Mucosa of descending colon (tissue), 3 donors: ENCODE measurements around the gene FBRSL1. TPM values are rescaled to one million over a fixed set of nuclear protein-coding genes. Genes with fewer than 3 reads are reported as not detected.
A peak's percentile ranks its signal among the peaks of the same experiment; 100 is the strongest.

ENCODE experiments used
- ATAC-seq: fragments of 200-7000 bp; cut with Tn5 transposase; one replicate; pipeline ENCODE4 v1.9.1; 2020; ENCODE audit warnings: mild to moderate bottlenecking, moderate library complexity
- DNase-seq, 3 donors: peaks; one replicate each; pipeline ENCODE4 v3.0.0-alpha.2; 2020
- H3K36me3 ChIP-seq: fragments of 200-600 bp; one replicate; pipeline ENCODE4 v1.8.0; 2021; ENCODE audit warnings: low read depth, mild to moderate bottlenecking
- H3K4me1 ChIP-seq: fragments of 200-600 bp; one replicate; pipeline ENCODE4 v1.8.0; 2021; ENCODE audit warnings: low read depth, mild to moderate bottlenecking
- H3K4me3 ChIP-seq: fragments of 200-600 bp; one replicate; pipeline ENCODE4 v1.8.0; 2021; ENCODE audit warnings: mild to moderate bottlenecking
- H3K9me3 ChIP-seq: fragments of 200-600 bp; one replicate; pipeline ENCODE4 v1.8.0; 2021; ENCODE audit warnings: mild to moderate bottlenecking
- CTCF ChIP-seq: fragments of 200-600 bp; IDR thresholded peaks from one replicate; pipeline ENCODE4 v1.8.0; 2022; ENCODE audit warnings: antibody characterized with exemption, mild to moderate bottlenecking
- intact Hi-C, 2 donors: fragments of 100-400 bp; cut with DNase I in 1 of 2; cut with micrococcal nuclease in 1 of 2; formaldehyde crosslinking; loops; one replicate each; pipeline versions ENCODE4 v1.11.0 to v1.11.1; 2022; cut with DNase I, micrococcal nuclease
- total RNA-seq, 3 donors: library from RNA; stranded (reverse); fragmentation: NEBNext Ultra II Directional in 2 of 3; extraction: Animal tissue kit (Norgen Biotek cat#: 25700) in 2 of 3; gene quantifications; one replicate each; pipeline versions ENCODE4 v1.2.1 to v1.2.4, GENCODE V29; 2021 to 2023
- donor health status: DM: no; HTN: no; CAD: no; lungs with moderate emphysema.
- donor health status: DM: no; HTN: no; CAD: no.
- donor health status: DM: no; HTN: yes; CAD: no.

The FBRSL1 gene
- total RNA-seq, 3 donors from 2014 or later, result 54.7 to 68.5 (median 55.6) TPM

DNA sequence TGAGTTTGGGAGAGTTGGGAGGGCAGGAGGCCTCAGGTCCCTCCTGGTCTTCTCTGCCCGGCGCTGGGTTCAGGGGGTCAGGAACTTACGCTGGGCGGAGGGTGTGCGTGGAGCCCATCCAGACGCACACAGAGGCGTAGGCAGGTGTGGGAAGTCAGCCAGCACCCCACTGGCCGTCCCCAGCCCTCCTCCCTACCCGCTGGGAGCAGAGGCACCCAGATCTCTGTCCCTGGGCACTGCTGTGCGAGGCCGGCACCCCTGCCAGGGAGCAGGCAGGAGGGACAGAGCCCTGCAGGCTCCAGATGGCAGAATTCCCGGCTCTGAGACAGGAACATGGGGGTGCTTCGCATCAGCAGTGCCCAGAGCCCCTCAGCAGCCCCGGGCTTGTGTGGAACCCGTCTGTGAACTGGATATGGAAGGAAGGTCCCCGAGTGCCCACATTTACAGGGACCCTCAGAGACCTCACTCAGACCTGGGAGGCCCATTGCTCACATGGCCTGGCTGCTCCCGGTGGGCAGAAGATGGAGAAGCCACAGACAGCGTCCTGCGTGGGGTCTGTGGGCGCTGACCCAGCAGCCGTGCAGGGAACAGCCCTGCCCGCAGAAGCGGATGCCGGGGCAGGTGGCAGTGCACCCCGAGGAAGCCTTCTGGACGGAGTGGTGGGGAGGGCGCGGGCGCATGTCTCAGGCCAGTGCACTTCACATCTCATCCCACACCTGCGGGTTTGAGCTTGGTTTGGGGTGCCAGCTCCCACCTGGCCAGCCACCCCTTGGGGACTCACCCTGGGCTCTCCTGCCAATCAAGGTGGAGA lies 61.1 kb downstream of the FBRSL1 start:
- no peak for TF ChIP-seq CTCF
- Histone ChIP-seq H3K4me1 (no peaks in the 10 kb centered on the region), H3K4me3 (no peak overlapping the region), H3K9me3 (no peaks in the 10 kb centered on the region), H3K36me3 (no peaks in the 10 kb centered on the region)
- ATAC-seq (no peak), DNase-seq (no peak)
- intact Hi-C loops, result no loop called here

DNA sequence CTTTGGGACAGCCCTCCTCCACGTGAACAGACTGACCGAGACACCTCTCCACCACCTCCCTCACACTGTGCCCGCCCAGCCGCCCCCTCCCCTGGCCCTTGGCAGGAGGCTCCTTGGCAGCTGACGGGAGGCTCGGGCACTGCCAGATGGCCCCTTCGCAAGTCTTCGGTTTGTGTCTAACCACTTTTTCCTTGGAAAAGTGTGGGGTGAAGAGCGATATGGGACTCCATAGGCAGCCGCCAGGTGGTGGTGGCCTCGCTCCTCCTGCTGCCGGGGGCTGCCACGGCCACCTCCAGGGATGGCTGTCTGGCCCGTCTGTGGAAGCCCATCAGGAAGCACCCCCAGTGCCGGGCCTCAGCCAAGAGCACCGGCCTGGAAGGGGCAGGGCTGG lies 61.7 kb downstream of the FBRSL1 start:
- intact Hi-C loops, result no loop called here
- DNase-seq (no peak), ATAC-seq (no peak)
- Histone ChIP-seq H3K4me1 (no peaks in the 10 kb centered on the region), H3K4me3 (no peak overlapping the region), H3K9me3 (no peaks in the 10 kb centered on the region), H3K36me3 (no peaks in the 10 kb centered on the region)
- no peak for TF ChIP-seq CTCF

GRCh38 chr12:132554845-132555630 lies 65.1 kb downstream of the FBRSL1 start:
- Histone ChIP-seq H3K9me3 (no peaks in the 10 kb centered on the region), H3K36me3 (no peaks in the 10 kb centered on the region), H3K4me1 (peaks cover 3% of the 10 kb centered on the region), H3K4me3 (no peak overlapping the region)
- no peak for TF ChIP-seq CTCF
- ATAC-seq (no peak), DNase-seq (peak in 1 of 3 donors; percentile 21)
- intact Hi-C loops, result no loop called here

- ATAC-seq (no peak), DNase-seq (no peak)
- TF ChIP-seq CTCF, result no peak
- Histone ChIP-seq H3K36me3 (no peaks in the 10 kb centered on the region), H3K9me3 (no peaks in the 10 kb centered on the region), H3K4me1 (peaks cover 4% of the 10 kb centered on the region), H3K4me3 (no peak overlapping the region)
- intact Hi-C loops, result no loop called here
These were observed 65.7 kb downstream of the FBRSL1 start for GRCh38 chr12:132555686-132556085.

- Histone ChIP-seq H3K36me3 (no peaks in the 10 kb centered on the region), H3K9me3 (no peaks in the 10 kb centered on the region), H3K4me1 (peaks cover 10% of the 10 kb centered on the region), H3K4me3 (no peak overlapping the region)
- intact Hi-C loops, result no loop called here
- TF ChIP-seq CTCF, result no peak
- no peak for ATAC-seq
- no peak for DNase-seq
These were observed 66.3 kb downstream of the FBRSL1 start for GRCh38 chr12:132556216-132556615.
